A549 (cell line): ENCODE data around the gene PRPSAP1. TPM values are rescaled to one million over a fixed set of nuclear protein-coding genes. Genes with fewer than 3 reads are reported as not detected.
A peak's percentile ranks its signal among the peaks of the same experiment; 100 is the strongest.

Source experiments
- ATAC-seq, 2 experiments: fragments of 200-7000 bp in 1 of 2; fragments of >200 bp in 1 of 2; cut with Nextera tagmentation in 1 of 2; cut with Tn5 transposase in 1 of 2; 3 replicates each; pipeline versions ENCODE4 v1.8.0 to v1.9.1; 2018 to 2020; ENCODE audit warnings: mild to moderate bottlenecking in 1 of 2, moderate library complexity in 1 of 2
- CTCF ChIA-PET: fragments of 300-600 bp; sonication (Branson Sonifier 250); formaldehyde crosslinking; extraction: SDS; loops from one replicate; lab custom pipeline; 2021; ENCODE audit warnings: antibody characterized with exemption, inconsistent platforms; lab: Yijun Ruan, JAX
- POLR2A ChIA-PET: fragments of 350-600 bp; formaldehyde crosslinking; extraction: SDS; loops from one replicate; lab custom pipeline; 2021; ENCODE audit warnings: antibody characterized with exemption, inconsistent platforms; lab: Yijun Ruan, JAX
- DNase-seq, 2 experiments: peaks; one replicate each; pipeline versions ENCODE4 v3.0.0 to v3.0.0-alpha.2; 2011 to 2016; ENCODE audit warnings: low read depth in 1 of 2, low spot score in 1 of 2
- FAIRE-seq: peaks from 2 replicates; lab custom pipeline; 2011; peaks lifted over from hg19 to GRCh38; lab: Jason Lieb, UNC
- H3K27ac ChIP-seq, 2 experiments: fragments of >200 bp; sonication (Bioruptor Twin); formaldehyde crosslinking; 3 replicates each; pipeline ENCODE4 v1.5.1; 2016 to 2017
- H3K4me1 ChIP-seq: fragments of >200 bp; sonication (Bioruptor Twin); formaldehyde crosslinking; 3 replicates; pipeline ENCODE4 v1.6.1; 2016
- H3K4me2 ChIP-seq: fragments of >200 bp; sonication (Bioruptor Twin); formaldehyde crosslinking; 3 replicates; pipeline ENCODE4 v1.6.1; 2016
- H3K4me3 ChIP-seq: fragments of >200 bp; sonication (Bioruptor Twin); formaldehyde crosslinking; 3 replicates; pipeline ENCODE4 v1.5.1; 2016
- H3K9me3 ChIP-seq: fragments of >200 bp; sonication (Bioruptor Twin); formaldehyde crosslinking; 3 replicates; pipeline ENCODE4 v1.6.1; 2016
- BHLHE40 ChIP-seq: IDR thresholded peaks from 2 replicates; pipeline ENCODE4 v1.6.1; 2012; ENCODE audit warnings: low read depth, low read length, inconsistent platforms
- CBX8 ChIP-seq: fragments of 200-600 bp; sonication (generic); IDR thresholded peaks from 2 replicates; pipeline ENCODE4 v1.6.1; 2016
- CEBPB ChIP-seq, 2 experiments: fragments of >200 bp in 1 of 2; sonication (Bioruptor Twin) in 1 of 2; formaldehyde crosslinking in 1 of 2; IDR thresholded peaks; 2 replicates each; pipeline ENCODE4 v1.6.1; 2012 to 2016
- EHF ChIP-seq: fragments of 250-450 bp; sonication (Bioruptor Pico); IDR thresholded peaks from 2 replicates; pipeline ENCODE4 v1.5.0; 2020; ENCODE audit warnings: mild to moderate bottlenecking
- EHMT2 ChIP-seq: fragments of 200-600 bp; sonication (generic); IDR thresholded peaks from 2 replicates; pipeline ENCODE4 v1.6.1; 2016; ENCODE audit warnings: antibody characterized with exemption, low read depth, mild to moderate bottlenecking, moderate library complexity
- HDAC2 ChIP-seq: fragments of 200-600 bp; sonication (generic); IDR thresholded peaks from 2 replicates; pipeline ENCODE4 v1.6.1; 2016
- HMGXB4 ChIP-seq: fragments of 250-450 bp; sonication (Bioruptor Pico); IDR thresholded peaks from 2 replicates; pipeline ENCODE4 v1.5.0; 2021; ENCODE audit warnings: mild to moderate bottlenecking, moderate library complexity, borderline replicate concordance
- HOXA7 ChIP-seq: fragments of 250-450 bp; sonication (Bioruptor Pico); IDR thresholded peaks from 2 replicates; pipeline ENCODE4 v1.5.0; 2020; ENCODE audit warnings: mild to moderate bottlenecking, moderate library complexity
- JUN ChIP-seq, 2 experiments: fragments of >200 bp; sonication (Bioruptor Twin); formaldehyde crosslinking; IDR thresholded peaks; 2 replicates in 1 of 2; 3 replicates in 1 of 2; pipeline ENCODE4 v1.6.1; 2016 to 2017
- JUNB ChIP-seq: fragments of >200 bp; sonication (Bioruptor Twin); formaldehyde crosslinking; IDR thresholded peaks from 2 replicates; pipeline ENCODE4 v1.6.1; 2016
- KDM5A ChIP-seq: fragments of 200-600 bp; sonication (generic); IDR thresholded peaks from 2 replicates; pipeline ENCODE4 v1.6.1; 2016; ENCODE audit warnings: antibody characterized with exemption, mild to moderate bottlenecking
- MAFK ChIP-seq: fragments of 450-650 bp; IDR thresholded peaks from 2 replicates; pipeline ENCODE4 v1.6.1; 2014; ENCODE audit not compliant: partially characterized antibody
- MAX ChIP-seq: IDR thresholded peaks from 2 replicates; pipeline ENCODE4 v1.6.1; 2012
- MYC ChIP-seq: IDR thresholded peaks from 2 replicates; pipeline ENCODE4 v1.6.1; 2012; ENCODE audit warnings: mild to moderate bottlenecking, inconsistent platforms, low read length, improper control_type of control experiment, borderline replicate concordance
- POLR2A ChIP-seq: IDR thresholded peaks from 2 replicates; pipeline ENCODE4 v1.6.1; 2012; ENCODE audit warnings: mild to moderate bottlenecking, low read length
- RARB ChIP-seq: fragments of 250-450 bp; sonication (Bioruptor Pico); IDR thresholded peaks from 2 replicates; pipeline ENCODE4 v1.8.0; 2021; ENCODE audit warnings: mild to moderate bottlenecking, moderate library complexity
- RCOR1 ChIP-seq: fragments of 150-350 bp; IDR thresholded peaks from 2 replicates; pipeline ENCODE4 v1.6.1; 2014; ENCODE audit warnings: antibody characterized with exemption, low read length, low read depth
- RNF2 ChIP-seq: fragments of 200-600 bp; sonication (generic); IDR thresholded peaks from 2 replicates; pipeline ENCODE4 v1.6.1; 2016; ENCODE audit warnings: low read depth, mild to moderate bottlenecking, antibody characterized with exemption, moderate library complexity, borderline replicate concordance
- SMC3 ChIP-seq: fragments of >200 bp; sonication (Bioruptor Twin); formaldehyde crosslinking; IDR thresholded peaks from 3 replicates; pipeline ENCODE4 v1.6.1; 2018; ENCODE audit warnings: inconsistent platforms
- SREBF2 ChIP-seq: fragments of 450-650 bp; IDR thresholded peaks from 2 replicates; pipeline ENCODE4 v1.6.1; 2014; ENCODE audit warnings: mild to moderate bottlenecking, moderate library complexity
- ZC3H11A ChIP-seq: fragments of 450-650 bp; IDR thresholded peaks from 2 replicates; pipeline ENCODE4 v1.6.1; 2014; ENCODE audit warnings: antibody characterized with exemption, mild to moderate bottlenecking
- WGBS: methylation state at CpG from one replicate; pipeline ENCODE4 v1.1.6; 2017; ENCODE audit errors: missing lambda C conversion rate; 5-methylcytosine and 5-hydroxymethylcytosine counted together
- polyA plus RNA-seq, 4 experiments: library from polyadenylated mRNA; depleted of rRNA in 3 of 4; stranded (reverse); fragments of >200 nt; fragmentation: RNase III in 1 of 4; extraction: RNeasy Plus Mini Kit Qiagen cat#74134 plus additional on column Dnase treatment in 1 of 4; gene quantifications; 2 replicates in 3 of 4; 3 replicates in 1 of 4; pipeline ENCODE4 v1.2.3, GENCODE V29; 2011 to 2017
- TF ChIP-seq, protein P1 (sequence below): fragments of >200 bp; sonication (Bioruptor Twin); formaldehyde crosslinking; IDR thresholded peaks from 3 replicates; pipeline ENCODE4 v1.6.1; 2016
- TF ChIP-seq, protein P2 (sequence below): fragments of 250-450 bp; sonication (Bioruptor Pico); IDR thresholded peaks from 2 replicates; pipeline ENCODE4 v1.5.0; 2020; ENCODE audit warnings: low read depth, mild to moderate bottlenecking, moderate library complexity
- TF ChIP-seq, protein P3 (sequence below): fragments of 200-600 bp; sonication (generic); IDR thresholded peaks from 2 replicates; pipeline ENCODE4 v1.6.1; 2016; ENCODE audit warnings: antibody characterized with exemption, mild to moderate bottlenecking, moderate library complexity
- TF ChIP-seq, protein P4 (sequence below): fragments of >200 bp; sonication (Bioruptor Twin); formaldehyde crosslinking; IDR thresholded peaks from 2 replicates; pipeline ENCODE4 v1.6.1; 2016

PRPSAP1 gene
- polyA plus RNA-seq, 2 of the 4 experiments (the other 2 are of a cell fraction), result 63.3 to 80.9 TPM

GRCh38 chr17:76262732-76263344, 90.9 kb downstream of the PRPSAP1 start:
- H3K27ac ChIP-seq, result peak overlapping the region; percentile 2 to 26; a peak in 3 of 6 replicates
- 84% methylated on average over 9 of the region's 9 CpGs for WGBS
- POLR2A ChIA-PET, result interaction anchor here (0.6 to 0.8 kb wide), 2 partner anchors 11 to 779 kb away, joined by 3 read pairs; no protein-coding TSS in a partner anchor
- no peak overlapping the region for H3K4me3 ChIP-seq
- ATAC-seq, result no peak
- H3K9me3 ChIP-seq, result no peaks in the 10 kb centered on the region
- CTCF ChIA-PET, result interaction anchor here (0.7 to 7.8 kb wide), 9 partner anchors 10 to 249 kb away, joined by 3 to 101 read pairs (median 3); no protein-coding TSS in a partner anchor
- peaks cover 17% of the 10 kb centered on the region for H3K4me1 ChIP-seq
- H3K4me2 ChIP-seq, result no peak overlapping the region
- no peak for DNase-seq
- TF ChIP-seq HOXA7 (CRISPR knock-in tag) (no peak), MAX (no peak), CBX8 (no peak), RARB (CRISPR knock-in tag) (no peak), JUNB (no peak), EHMT2 (no peak)
- TF ChIP-seq, protein P1, sequence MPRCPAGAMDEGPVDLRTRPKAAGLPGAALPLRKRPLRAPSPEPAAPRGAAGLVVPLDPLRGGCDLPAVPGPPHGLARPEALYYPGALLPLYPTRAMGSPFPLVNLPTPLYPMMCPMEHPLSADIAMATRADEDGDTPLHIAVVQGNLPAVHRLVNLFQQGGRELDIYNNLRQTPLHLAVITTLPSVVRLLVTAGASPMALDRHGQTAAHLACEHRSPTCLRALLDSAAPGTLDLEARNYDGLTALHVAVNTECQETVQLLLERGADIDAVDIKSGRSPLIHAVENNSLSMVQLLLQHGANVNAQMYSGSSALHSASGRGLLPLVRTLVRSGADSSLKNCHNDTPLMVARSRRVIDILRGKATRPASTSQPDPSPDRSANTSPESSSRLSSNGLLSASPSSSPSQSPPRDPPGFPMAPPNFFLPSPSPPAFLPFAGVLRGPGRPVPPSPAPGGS, result no peak
- TF ChIP-seq, protein P2, sequence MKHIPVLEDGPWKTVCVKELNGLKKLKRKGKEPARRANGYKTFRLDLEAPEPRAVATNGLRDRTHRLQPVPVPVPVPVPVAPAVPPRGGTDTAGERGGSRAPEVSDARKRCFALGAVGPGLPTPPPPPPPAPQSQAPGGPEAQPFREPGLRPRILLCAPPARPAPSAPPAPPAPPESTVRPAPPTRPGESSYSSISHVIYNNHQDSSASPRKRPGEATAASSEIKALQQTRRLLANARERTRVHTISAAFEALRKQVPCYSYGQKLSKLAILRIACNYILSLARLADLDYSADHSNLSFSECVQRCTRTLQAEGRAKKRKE (CRISPR knock-in tag), result no peak
- FAIRE-seq, result no peak

- POLR2A ChIA-PET, result interaction anchor here (0.6 kb wide), 1 partner anchor 16 kb away, joined by 3 read pairs; no protein-coding TSS in a partner anchor
- DNase-seq, result no peak
- WGBS, result 86% methylated on average over 23 of the region's 23 CpGs
- Histone ChIP-seq H3K4me3 (no peak overlapping the region), H3K4me2 (no peak overlapping the region), H3K27ac (no peak overlapping the region), H3K4me1 (peaks cover 10% of the 10 kb centered on the region), H3K9me3 (no peaks in the 10 kb centered on the region)
- ATAC-seq, result no peak
- no peak for FAIRE-seq
- no peak for TF ChIP-seq JUN (IDR thresholded peaks at IDR 0.05)
- TF ChIP-seq HDAC2, result no peak
- no peak for TF ChIP-seq SREBF2
- no peak for TF ChIP-seq KDM5A
- no peak for TF ChIP-seq BHLHE40
- TF ChIP-seq CBX8, result no peak
- TF ChIP-seq POLR2A, result no peak
- TF ChIP-seq, protein P3, sequence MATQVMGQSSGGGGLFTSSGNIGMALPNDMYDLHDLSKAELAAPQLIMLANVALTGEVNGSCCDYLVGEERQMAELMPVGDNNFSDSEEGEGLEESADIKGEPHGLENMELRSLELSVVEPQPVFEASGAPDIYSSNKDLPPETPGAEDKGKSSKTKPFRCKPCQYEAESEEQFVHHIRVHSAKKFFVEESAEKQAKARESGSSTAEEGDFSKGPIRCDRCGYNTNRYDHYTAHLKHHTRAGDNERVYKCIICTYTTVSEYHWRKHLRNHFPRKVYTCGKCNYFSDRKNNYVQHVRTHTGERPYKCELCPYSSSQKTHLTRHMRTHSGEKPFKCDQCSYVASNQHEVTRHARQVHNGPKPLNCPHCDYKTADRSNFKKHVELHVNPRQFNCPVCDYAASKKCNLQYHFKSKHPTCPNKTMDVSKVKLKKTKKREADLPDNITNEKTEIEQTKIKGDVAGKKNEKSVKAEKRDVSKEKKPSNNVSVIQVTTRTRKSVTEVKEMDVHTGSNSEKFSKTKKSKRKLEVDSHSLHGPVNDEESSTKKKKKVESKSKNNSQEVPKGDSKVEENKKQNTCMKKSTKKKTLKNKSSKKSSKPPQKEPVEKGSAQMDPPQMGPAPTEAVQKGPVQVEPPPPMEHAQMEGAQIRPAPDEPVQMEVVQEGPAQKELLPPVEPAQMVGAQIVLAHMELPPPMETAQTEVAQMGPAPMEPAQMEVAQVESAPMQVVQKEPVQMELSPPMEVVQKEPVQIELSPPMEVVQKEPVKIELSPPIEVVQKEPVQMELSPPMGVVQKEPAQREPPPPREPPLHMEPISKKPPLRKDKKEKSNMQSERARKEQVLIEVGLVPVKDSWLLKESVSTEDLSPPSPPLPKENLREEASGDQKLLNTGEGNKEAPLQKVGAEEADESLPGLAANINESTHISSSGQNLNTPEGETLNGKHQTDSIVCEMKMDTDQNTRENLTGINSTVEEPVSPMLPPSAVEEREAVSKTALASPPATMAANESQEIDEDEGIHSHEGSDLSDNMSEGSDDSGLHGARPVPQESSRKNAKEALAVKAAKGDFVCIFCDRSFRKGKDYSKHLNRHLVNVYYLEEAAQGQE, result no peak
- TF ChIP-seq EHF (CRISPR knock-in tag), result no peak
- no peak for TF ChIP-seq SMC3
- TF ChIP-seq MAX, result no peak
- no peak for TF ChIP-seq CEBPB (IDR thresholded peaks at IDR 0.05)
- TF ChIP-seq MYC, result no peak
- TF ChIP-seq RNF2, result no peak
- no peak for TF ChIP-seq MAFK
- no peak for TF ChIP-seq ZC3H11A
- no peak for TF ChIP-seq HMGXB4 (CRISPR knock-in tag)
- no peak for TF ChIP-seq RCOR1
- TF ChIP-seq, protein P4, sequence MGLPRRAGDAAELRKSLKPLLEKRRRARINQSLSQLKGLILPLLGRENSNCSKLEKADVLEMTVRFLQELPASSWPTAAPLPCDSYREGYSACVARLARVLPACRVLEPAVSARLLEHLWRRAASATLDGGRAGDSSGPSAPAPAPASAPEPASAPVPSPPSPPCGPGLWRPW, result no peak
- no peak for TF ChIP-seq RARB (CRISPR knock-in tag)
- CTCF ChIA-PET, result interaction anchor here (0.7 to 7.8 kb wide), 7 partner anchors 12 to 247 kb away, joined by 3 to 101 read pairs (median 5); no protein-coding TSS in a partner anchor
Observed at GRCh38 chr17:76261421-76262215, 92.1 kb downstream of the PRPSAP1 start.
